Loucy (cell line): ENCODE measurements around the gene NLRC5.
"Not testable (repeated sequence)": the region's sequence is repeated elsewhere in the genome, so short reads cannot be mapped to it uniquely, and the experiment has no call there.

Source experiments
- H2AFZ ChIP-seq: fragments of 200-600 bp; sonication (generic); 2 replicates; pipeline ENCODE4 v1.6.0; 2016; ENCODE audit warnings: antibody characterized with exemption, mild to moderate bottlenecking, low read length, moderate library complexity
- H3F3A ChIP-seq: fragments of 200-600 bp; 2 replicates; pipeline ENCODE4 v1.6.0; 2016; ENCODE audit warnings: antibody characterized with exemption, low read depth, mild to moderate bottlenecking
- H3K27me3 ChIP-seq: fragments of 200-600 bp; sonication (generic); 2 replicates; pipeline ENCODE4 v1.6.1; 2014; ENCODE audit warnings: low read length, mild to moderate bottlenecking; ENCODE audit not compliant: insufficient read depth, poor library complexity, severe bottlenecking
- H3K36me3 ChIP-seq: fragments of 200-600 bp; sonication (generic); 2 replicates; pipeline ENCODE4 v1.6.1; 2016; ENCODE audit warnings: low read length; ENCODE audit not compliant: insufficient read depth
- H3K4me1 ChIP-seq: fragments of 200-600 bp; sonication (generic); 2 replicates; pipeline ENCODE4 v1.5.1; 2014; ENCODE audit warnings: low read length, mild to moderate bottlenecking; ENCODE audit not compliant: insufficient read depth, poor library complexity, severe bottlenecking
- H3K4me2 ChIP-seq: fragments of 200-600 bp; sonication (generic); 2 replicates; pipeline ENCODE4 v1.6.0; 2014; ENCODE audit warnings: antibody characterized with exemption, low read length, low read depth, mild to moderate bottlenecking; ENCODE audit not compliant: poor library complexity, severe bottlenecking
- H3K4me3 ChIP-seq: fragments of 200-600 bp; sonication (generic); 2 replicates; pipeline ENCODE4 v1.5.1; 2014; ENCODE audit warnings: low read length, mild to moderate bottlenecking, mixed read lengths; ENCODE audit not compliant: poor library complexity, severe bottlenecking
- H3K79me2 ChIP-seq: fragments of 200-600 bp; sonication (generic); 2 replicates; pipeline ENCODE4 v1.6.1; 2014; ENCODE audit warnings: low read length; ENCODE audit not compliant: insufficient read depth
- H3K9ac ChIP-seq: fragments of 200-600 bp; sonication (generic); 2 replicates; pipeline ENCODE4 v1.6.0; 2014; ENCODE audit warnings: mild to moderate bottlenecking, low read depth, low read length, moderate library complexity; ENCODE audit not compliant: poor library complexity, severe bottlenecking
- H3K9me2 ChIP-seq: fragments of 200-600 bp; sonication (generic); replicated peaks from 2 replicates; pipeline ENCODE4 v1.6.1; 2016; ENCODE audit warnings: low read depth, low read length, mixed read lengths
- H3K9me3 ChIP-seq: fragments of 200-600 bp; sonication (generic); 2 replicates; pipeline ENCODE4 v1.6.1; 2014; ENCODE audit warnings: mild to moderate bottlenecking, antibody characterized with exemption, low read length, low read depth; ENCODE audit not compliant: insufficient read depth
- H4K20me1 ChIP-seq: fragments of 200-600 bp; sonication (generic); 2 replicates; pipeline ENCODE4 v1.6.0; 2014; ENCODE audit warnings: antibody characterized with exemption, low read length, mild to moderate bottlenecking; ENCODE audit not compliant: insufficient read depth, poor library complexity, severe bottlenecking
- CTCF ChIP-seq: fragments of 200-600 bp; sonication (generic); conservative IDR thresholded peaks from 2 replicates; pipeline ENCODE4 v1.5.1; 2014; ENCODE audit warnings: mild to moderate bottlenecking, antibody characterized with exemption, low read length
- EZH2phosphoT487 ChIP-seq: fragments of 200-600 bp; IDR thresholded peaks from 2 replicates; pipeline ENCODE4 v1.6.1; 2018; ENCODE audit warnings: antibody characterized with exemption, mild to moderate bottlenecking, moderate library complexity, borderline replicate concordance

NLRC5 gene

GRCh38 chr16:57096192-57096591, 106.8 kb downstream of the NLRC5 start:
- Histone ChIP-seq H3K27me3 (no peaks in the 10 kb centered on the region), H3K36me3 (no peaks in the 10 kb centered on the region), H3K9me3 (no peaks in the 10 kb centered on the region), H3K9me2 (no peaks in the 10 kb centered on the region), H3K79me2 (peaks cover 78% of the 10 kb centered on the region), H3K4me2 (peak overlapping the region; percentile 89), H3K4me3 (peak overlapping the region; percentile 12), H3K4me1 (peaks cover 67% of the 10 kb centered on the region), H3K9ac (peak overlapping the region; percentile 34), H4K20me1 (peaks cover 6% of the 10 kb centered on the region), H3F3A (no peaks in the 10 kb centered on the region), H2AFZ (no peak overlapping the region)
- TF ChIP-seq EZH2phosphoT487 (no peak), CTCF (no peak)

- Histone ChIP-seq H3K79me2 (peaks cover 84% of the 10 kb centered on the region), H3K9me3 (no peaks in the 10 kb centered on the region), H3K9me2 (no peaks in the 10 kb centered on the region), H3K9ac (no peak overlapping the region), H3K4me2 (peak overlapping the region; percentile 89), H4K20me1 (peaks cover 6% of the 10 kb centered on the region), H3K4me3 (no peak overlapping the region), H3K36me3 (no peaks in the 10 kb centered on the region), H3K4me1 (peaks cover 64% of the 10 kb centered on the region), H3F3A (no peaks in the 10 kb centered on the region), H2AFZ (no peak overlapping the region), H3K27me3 (no peaks in the 10 kb centered on the region)
- TF ChIP-seq EZH2phosphoT487 (no peak), CTCF (no peak)
Observed at GRCh38 chr16:57096793-57097192, 107.4 kb downstream of the NLRC5 start.

- no peaks in the 10 kb centered on the region for H3K9me3 ChIP-seq
- no peaks in the 10 kb centered on the region for H3K27me3 ChIP-seq
- H3K9ac ChIP-seq: no peak overlapping the region
- H3K4me3 ChIP-seq: peak overlapping the region; percentile 11
- H3K36me3 ChIP-seq: no peaks in the 10 kb centered on the region
- H3K79me2 ChIP-seq: peaks cover 80% of the 10 kb centered on the region
- peaks cover 58% of the 10 kb centered on the region for H3K4me1 ChIP-seq
- peak overlapping the region; percentile 36 for H3K4me2 ChIP-seq
- H2AFZ ChIP-seq: no peak overlapping the region
- H3K9me2 ChIP-seq: no peaks in the 10 kb centered on the region
- TF ChIP-seq CTCF (peak; percentile 33), EZH2phosphoT487 (no peak)
- no peaks in the 10 kb centered on the region for H3F3A ChIP-seq
- peaks cover 4% of the 10 kb centered on the region for H4K20me1 ChIP-seq
Observed at GRCh38 chr16:57098188-57098841, 109.0 kb downstream of the NLRC5 start.

GRCh38 chr16:57099965-57100364, 110.6 kb downstream of the NLRC5 start:
- not testable (repeated sequence) for H2AFZ ChIP-seq, H3K9me3 ChIP-seq, H3K9me2 ChIP-seq, H3K4me2 ChIP-seq, H3K27me3 ChIP-seq, H3F3A ChIP-seq, H3K9ac ChIP-seq, H3K36me3 ChIP-seq, H3K4me3 ChIP-seq, H4K20me1 ChIP-seq
- peaks cover 50% of the 10 kb centered on the region for H3K4me1 ChIP-seq
- peaks cover 70% of the 10 kb centered on the region; the same call in 1 of the 2 replicates for H3K79me2 ChIP-seq
